Left lung (tissue), 10 donors: ENCODE measurements around the gene WIZ. TPM values are rescaled to one million over a fixed set of nuclear protein-coding genes. Genes with fewer than 3 reads are reported as not detected.
A peak's percentile ranks its signal among the peaks of the same experiment; 100 is the strongest.

ENCODE experiments used
- ATAC-seq: fragments of 200-7000 bp; cut with Tn5 transposase; one replicate; pipeline ENCODE4 v1.9.1; 2020; ENCODE audit warnings: moderate library complexity
- DNase-seq, 4 donors: peaks; one replicate each; pipeline ENCODE4 v3.0.0-alpha.2; 2013 to 2020
- H3K27ac ChIP-seq, 2 donors: fragments of 200-600 bp; sonication (generic) in 1 of 2; one replicate each; pipeline versions ENCODE4 v1.5.0 to v1.8.0; 2020 to 2021
- H3K27me3 ChIP-seq, 2 donors: fragments of 200-600 bp; sonication (generic) in 1 of 2; one replicate each; pipeline versions ENCODE4 v1.5.0 to v1.8.0; 2020 to 2021
- H3K36me3 ChIP-seq, 2 donors: fragments of 200-600 bp; sonication (generic) in 1 of 2; one replicate each; pipeline versions ENCODE4 v1.5.0 to v1.8.0; 2020 to 2021
- H3K4me1 ChIP-seq, 2 donors: fragments of 200-600 bp; one replicate each; pipeline ENCODE4 v1.8.0; 2021
- H3K4me3 ChIP-seq, 2 donors: fragments of 200-600 bp; sonication (generic) in 1 of 2; one replicate each; pipeline versions ENCODE4 v1.5.0 to v1.8.0; 2020 to 2021; ENCODE audit warnings: mild to moderate bottlenecking in 1 of 2
- H3K9me3 ChIP-seq, 2 donors: fragments of 200-600 bp; sonication (generic) in 1 of 2; one replicate each; pipeline versions ENCODE4 v1.5.0 to v1.8.0; 2020 to 2021
- intact Hi-C, 2 donors: fragments of 100-400 bp; cut with DNase I; formaldehyde crosslinking; loops; one replicate each; pipeline versions ENCODE4 v1.11.2 to v1.14.2; 2022
- polyA plus RNA-seq, 6 donors: library from polyadenylated mRNA; unstranded; fragments of 120-200 nt; gene quantifications; one replicate each; pipeline ENCODE4 v1.2.1, GENCODE V29; 2013; ENCODE audit not compliant: insufficient read length in 6 of 6
- total RNA-seq, 2 donors: library from RNA; stranded (reverse); fragmentation: NEBNext Ultra II Directional; extraction: Animal tissue kit (Norgen Biotek cat#: 25700); gene quantifications; one replicate each; pipeline ENCODE4 v1.2.1, GENCODE V29; 2021
- TF ChIP-seq, protein P1 (sequence below), 2 donors: fragments of 200-600 bp; sonication (generic) in 1 of 2; IDR thresholded peaks; one replicate each; pipeline versions ENCODE4 v1.5.0 to v1.8.0; 2021; ENCODE audit warnings: antibody characterized with exemption in 2 of 2
- donor health status: DM: no; HTN: yes; CAD: no.
- donor health status: DM: no; HTN: no; CAD: no.

Gene WIZ
- total and polyA plus RNA-seq, 8 donors: 21.5 to 36.4 (median 29.7) TPM

DNA sequence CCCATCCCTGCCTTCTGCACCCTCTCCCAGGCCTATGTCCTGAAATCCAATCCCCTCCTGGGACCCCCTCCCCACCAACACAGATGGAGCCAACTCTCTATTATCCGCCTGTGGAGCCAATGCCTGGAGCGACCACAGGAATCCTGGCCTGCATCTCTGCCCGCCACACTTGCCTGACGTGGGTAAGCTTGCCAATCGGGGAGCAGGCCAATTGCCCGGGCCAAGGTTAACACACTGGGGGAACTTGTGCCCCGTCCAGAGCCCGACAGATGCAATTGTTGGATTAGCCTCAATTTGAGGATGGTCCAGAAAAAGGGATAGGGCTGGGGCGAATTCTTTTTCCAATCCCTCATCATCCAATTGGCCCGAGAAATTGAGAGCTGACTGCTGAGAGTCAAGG, 5.9 kb downstream of the WIZ start:
- no peaks in the 10 kb centered on the region for H3K4me1 ChIP-seq
- H3K27me3 ChIP-seq: no peaks in the 10 kb centered on the region
- TF ChIP-seq, protein P1, sequence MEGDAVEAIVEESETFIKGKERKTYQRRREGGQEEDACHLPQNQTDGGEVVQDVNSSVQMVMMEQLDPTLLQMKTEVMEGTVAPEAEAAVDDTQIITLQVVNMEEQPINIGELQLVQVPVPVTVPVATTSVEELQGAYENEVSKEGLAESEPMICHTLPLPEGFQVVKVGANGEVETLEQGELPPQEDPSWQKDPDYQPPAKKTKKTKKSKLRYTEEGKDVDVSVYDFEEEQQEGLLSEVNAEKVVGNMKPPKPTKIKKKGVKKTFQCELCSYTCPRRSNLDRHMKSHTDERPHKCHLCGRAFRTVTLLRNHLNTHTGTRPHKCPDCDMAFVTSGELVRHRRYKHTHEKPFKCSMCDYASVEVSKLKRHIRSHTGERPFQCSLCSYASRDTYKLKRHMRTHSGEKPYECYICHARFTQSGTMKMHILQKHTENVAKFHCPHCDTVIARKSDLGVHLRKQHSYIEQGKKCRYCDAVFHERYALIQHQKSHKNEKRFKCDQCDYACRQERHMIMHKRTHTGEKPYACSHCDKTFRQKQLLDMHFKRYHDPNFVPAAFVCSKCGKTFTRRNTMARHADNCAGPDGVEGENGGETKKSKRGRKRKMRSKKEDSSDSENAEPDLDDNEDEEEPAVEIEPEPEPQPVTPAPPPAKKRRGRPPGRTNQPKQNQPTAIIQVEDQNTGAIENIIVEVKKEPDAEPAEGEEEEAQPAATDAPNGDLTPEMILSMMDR (IDR thresholded peaks at IDR 0.05): no peak
- peaks cover 0 to 6% of the 10 kb centered on the region in 2 donors for H3K36me3 ChIP-seq
- ATAC-seq (no peak), DNase-seq (peak in 1 of 4 donors; percentile 44)
- H3K4me3 ChIP-seq: no peak overlapping the region
- intact Hi-C loops: no loop called here
- no peak overlapping the region for H3K27ac ChIP-seq
- H3K9me3 ChIP-seq: no peaks in the 10 kb centered on the region

DNA sequence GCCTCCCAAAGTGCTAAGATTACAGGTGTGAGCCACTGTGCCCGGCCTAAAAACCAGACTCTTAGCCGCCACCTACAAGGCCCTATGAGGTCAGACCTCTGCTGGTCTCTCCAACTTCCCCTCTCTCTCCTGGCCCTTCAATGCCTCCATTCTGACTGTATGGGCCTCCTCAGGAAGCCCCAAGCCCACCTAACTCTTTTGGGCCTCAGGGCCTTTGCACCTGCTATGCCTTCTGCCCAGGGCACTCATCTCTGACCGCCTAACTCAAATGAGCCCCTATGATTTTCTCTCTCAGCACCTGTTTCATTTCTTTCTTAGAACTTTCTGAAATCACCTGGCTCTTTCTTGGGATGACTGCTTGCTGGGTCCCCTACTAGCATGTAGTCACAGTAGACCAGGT, 6.4 kb downstream of the WIZ start:
- no peaks in the 10 kb centered on the region for H3K9me3 ChIP-seq
- H3K36me3 ChIP-seq: peaks cover 0 to 11% of the 10 kb centered on the region in 2 donors
- no peaks in the 10 kb centered on the region for H3K27me3 ChIP-seq
- H3K4me1 ChIP-seq: no peaks in the 10 kb centered on the region
- ATAC-seq: no peak
- intact Hi-C loops: no loop called here
- peak in 1 of 4 donors; percentile 19 for DNase-seq
- H3K27ac ChIP-seq: no peak overlapping the region
- TF ChIP-seq, protein P1 (IDR thresholded peaks at IDR 0.05): no peak
- H3K4me3 ChIP-seq: no peak overlapping the region

DNA sequence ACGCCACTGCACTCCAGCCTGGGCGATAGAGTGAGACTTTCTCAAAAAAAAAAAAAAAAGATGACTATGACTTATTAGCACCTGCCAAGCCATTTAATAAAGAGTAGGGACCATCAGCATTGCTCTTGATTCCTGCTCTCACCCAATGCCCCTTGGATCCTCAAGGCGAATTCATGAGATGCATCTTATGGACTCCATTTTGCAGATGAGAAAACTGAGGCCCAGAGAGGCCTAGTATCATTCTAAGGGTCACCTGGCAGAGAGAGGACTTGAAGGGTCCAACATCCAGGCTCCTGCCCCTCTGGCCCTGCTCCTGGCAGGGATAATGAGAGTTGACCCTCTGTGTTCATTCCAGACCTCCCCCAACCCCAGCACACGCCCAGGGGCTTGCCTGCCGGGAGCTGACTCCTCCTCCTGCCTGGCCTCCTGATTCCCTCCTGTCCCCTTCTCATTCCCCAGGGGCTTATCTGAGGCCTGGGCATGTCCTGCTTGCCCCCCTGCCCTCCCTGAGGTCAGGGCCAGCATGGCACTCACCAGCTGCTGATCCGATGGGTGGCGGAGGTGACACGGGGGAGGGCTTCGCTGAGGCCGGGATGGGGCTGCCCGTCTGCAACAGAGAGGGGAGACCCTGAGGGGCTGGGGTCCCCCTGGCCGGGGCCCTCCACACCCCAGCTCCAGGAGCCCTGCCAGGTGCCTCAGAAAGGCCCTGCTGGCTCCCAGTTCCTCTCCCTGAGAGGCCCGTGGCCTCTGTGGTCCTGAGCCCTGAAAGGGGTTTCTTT, 7.4 kb downstream of the WIZ start:
- ATAC-seq (no peak), DNase-seq (peak in 1 of 4 donors; percentile 69)
- Histone ChIP-seq H3K27me3 (no peaks in the 10 kb centered on the region), H3K4me3 (no peak overlapping the region), H3K27ac (no peak overlapping the region), H3K4me1 (no peaks in the 10 kb centered on the region), H3K36me3 (peaks cover 0 to 15% of the 10 kb centered on the region in 2 donors), H3K9me3 (no peaks in the 10 kb centered on the region)
- intact Hi-C loops: no loop called here
- TF ChIP-seq, protein P1 (IDR thresholded peaks at IDR 0.05): no peak

DNA sequence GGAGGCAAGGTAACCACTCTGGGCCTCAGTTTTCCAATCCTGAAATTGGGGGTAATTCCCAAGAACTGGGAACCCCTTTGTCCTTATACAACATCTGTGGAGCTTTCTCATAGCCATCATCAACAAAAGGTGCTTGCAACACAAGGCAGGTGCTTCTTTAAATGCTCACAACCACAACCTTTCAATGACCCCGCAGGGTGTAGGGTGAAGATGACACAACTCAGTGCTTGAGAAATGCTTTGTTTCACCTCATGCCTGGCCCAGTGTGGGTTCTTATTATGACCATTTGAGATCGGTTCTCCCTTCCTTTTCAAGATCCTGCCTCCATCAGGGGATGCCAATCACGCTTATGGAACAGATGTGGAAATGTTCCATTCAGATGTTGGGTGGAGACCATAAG, 8.4 kb downstream of the WIZ start:
- Histone ChIP-seq H3K4me3 (no peak overlapping the region), H3K27ac (no peak overlapping the region), H3K9me3 (no peaks in the 10 kb centered on the region), H3K4me1 (no peaks in the 10 kb centered on the region), H3K36me3 (peaks cover 0 to 22% of the 10 kb centered on the region in 2 donors), H3K27me3 (no peaks in the 10 kb centered on the region)
- ATAC-seq: no peak
- DNase-seq: no peak
- TF ChIP-seq, protein P1 (IDR thresholded peaks at IDR 0.05): no peak
- intact Hi-C loops: no loop called here

DNA sequence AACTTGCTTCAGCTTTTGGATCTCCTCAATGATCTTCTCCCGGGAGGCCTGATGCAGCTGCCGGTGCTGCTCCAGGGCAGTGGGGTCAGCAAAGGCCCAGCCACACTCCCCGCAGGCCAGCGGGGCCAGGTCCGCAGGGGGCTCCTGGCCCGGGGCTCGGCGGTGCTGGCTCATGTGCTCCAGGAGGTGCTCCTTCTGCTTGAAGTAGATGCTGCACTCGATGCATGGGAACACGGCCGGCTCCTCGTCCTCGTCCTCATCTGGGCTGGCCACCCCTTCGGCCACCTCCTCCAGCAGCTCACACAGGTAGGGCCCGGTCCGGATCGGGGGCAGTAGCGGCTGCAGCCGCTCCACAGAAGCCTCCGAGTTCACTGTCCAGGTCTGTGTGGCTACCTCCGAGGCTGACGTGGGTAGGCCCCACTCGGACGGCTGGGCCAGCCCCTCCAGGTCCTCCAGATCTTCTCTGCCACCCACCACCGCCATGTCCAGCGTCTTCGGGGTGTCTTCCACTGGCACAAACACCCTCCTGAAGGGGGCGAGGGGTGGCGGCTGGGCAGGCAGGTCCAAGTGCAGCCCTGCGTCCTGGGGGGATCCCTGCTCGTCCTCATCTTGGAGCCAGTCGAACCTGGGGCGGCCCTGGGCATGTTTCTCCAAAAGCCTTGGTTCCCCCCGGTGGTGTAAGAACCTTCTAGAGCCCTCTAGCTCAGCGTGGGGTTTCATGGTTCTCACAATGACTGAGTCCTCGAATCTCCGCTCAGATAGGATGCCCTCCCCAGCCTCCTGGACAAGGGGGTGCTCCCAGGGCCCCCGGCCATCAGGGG, 9.7 kb downstream of the WIZ start:
- Histone ChIP-seq H3K4me1 (no peaks in the 10 kb centered on the region), H3K36me3 (peaks cover 0 to 24% of the 10 kb centered on the region in 2 donors)
- intact Hi-C loops: no loop called here

More for the DNA sequence above, 9.7 kb downstream of the WIZ start:
- TF ChIP-seq, protein P1 (IDR thresholded peaks at IDR 0.05): no peak
- DNase-seq: peak in 1 of 4 donors; percentile 70
- H3K9me3 ChIP-seq: no peaks in the 10 kb centered on the region
- no peak overlapping the region for H3K4me3 ChIP-seq
- ATAC-seq: no peak
- H3K27me3 ChIP-seq: no peaks in the 10 kb centered on the region
- H3K27ac ChIP-seq: no peak overlapping the region
